ENCODE data around the gene CTIF. TPM values are rescaled to one million over a fixed set of nuclear protein-coding genes. Genes with fewer than 3 reads are reported as not detected.

The CTIF gene
- total RNA-seq, 4 donors from 2014 or later: 72.2 to 137 (median 86.5) TPM

- peaks cover 0 to 18% (median 0%) of the 10 kb centered on the region in 3 donors for H3K36me3 ChIP-seq
- no peak for DNase-seq (ENCODE audit: low spot score in 2 of 2)
- no peak overlapping the region for H3K4me3 ChIP-seq
- H3K27me3 ChIP-seq: no peaks in the 10 kb centered on the region
- H3K4me1 ChIP-seq: peaks cover 0 to 27% (median 0%) of the 10 kb centered on the region in 4 donors
- no peak overlapping the region for H3K27ac ChIP-seq
- WGBS, 2 donors: 75 to 82% methylated on average over 6 of the region's 6 CpGs
- H3K9me3 ChIP-seq: no peaks in the 10 kb centered on the region
- no peak for TF ChIP-seq CTCF (IDR thresholded peaks at IDR 0.05)
- TF ChIP-seq POLR2A (IDR thresholded peaks at IDR 0.05): no peak
- no peak for TF ChIP-seq EP300 (IDR thresholded peaks at IDR 0.05)
These were observed 144.4 kb downstream of the CTIF start for GRCh38 chr18:48683197-48683596.

- DNase-seq (ENCODE audit: low spot score in 2 of 2): no peak
- Histone ChIP-seq H3K27ac (no peak overlapping the region), H3K4me3 (no peak overlapping the region), H3K36me3 (peaks cover 0 to 18% (median 0%) of the 10 kb centered on the region in 3 donors), H3K4me1 (peaks cover 0 to 27% (median 0%) of the 10 kb centered on the region in 4 donors), H3K9me3 (no peaks in the 10 kb centered on the region), H3K27me3 (no peaks in the 10 kb centered on the region)
- 88 to 93% methylated on average over 2 to 4 of the region's 4 CpGs for WGBS, 2 donors
- TF ChIP-seq CTCF (IDR thresholded peaks at IDR 0.05) (no peak), POLR2A (IDR thresholded peaks at IDR 0.05) (no peak), EP300 (IDR thresholded peaks at IDR 0.05) (no peak)
These were observed 144.8 kb downstream of the CTIF start for GRCh38 chr18:48683661-48684060.

- Histone ChIP-seq H3K4me1 (no peaks in the 10 kb centered on the region), H3K27ac (peak overlapping the region in 1 of 4 donors; percentile 45), H3K4me3 (no peak overlapping the region), H3K9me3 (no peaks in the 10 kb centered on the region), H3K36me3 (peaks cover 0 to 16% (median 0%) of the 10 kb centered on the region in 3 donors), H3K27me3 (no peaks in the 10 kb centered on the region)
- no peak for DNase-seq (ENCODE audit: low spot score in 2 of 2)
- no peak for TF ChIP-seq POLR2A (IDR thresholded peaks at IDR 0.05)
- peak in 1 of 2 donors; percentile 21 for TF ChIP-seq EP300 (IDR thresholded peaks at IDR 0.05)
- 84 to 86% methylated on average over 9 to 10 of the region's 10 CpGs for WGBS, 2 donors
These were observed 148.7 kb downstream of the CTIF start for GRCh38 chr18:48687346-48688042.

GRCh38 chr18:48688961-48689360 is 150.1 kb downstream of the CTIF start:
- TF ChIP-seq EP300 (IDR thresholded peaks at IDR 0.05) (no peak), POLR2A (IDR thresholded peaks at IDR 0.05) (no peak), CTCF (IDR thresholded peaks at IDR 0.05) (no peak)
- Histone ChIP-seq H3K9me3 (no peaks in the 10 kb centered on the region), H3K36me3 (peaks cover 0 to 4% (median 0%) of the 10 kb centered on the region in 3 donors), H3K27me3 (no peaks in the 10 kb centered on the region), H3K4me3 (no peak overlapping the region), H3K27ac (no peak overlapping the region), H3K4me1 (no peaks in the 10 kb centered on the region)
- 82 to 90% methylated on average over 9 of the region's 9 CpGs for WGBS, 2 donors
- no peak for DNase-seq (ENCODE audit: low spot score in 2 of 2)

GRCh38 chr18:48689548-48689947 is 150.7 kb downstream of the CTIF start:
- Histone ChIP-seq H3K4me1 (no peaks in the 10 kb centered on the region), H3K4me3 (no peak overlapping the region), H3K36me3 (peaks cover 0 to 4% (median 0%) of the 10 kb centered on the region in 3 donors), H3K27ac (no peak overlapping the region), H3K9me3 (no peaks in the 10 kb centered on the region), H3K27me3 (no peaks in the 10 kb centered on the region)
- no peak for DNase-seq (ENCODE audit: low spot score in 2 of 2)
- WGBS, 2 donors: 82 to 86% methylated on average over 4 of the region's 4 CpGs
- TF ChIP-seq POLR2A (IDR thresholded peaks at IDR 0.05) (no peak), CTCF (IDR thresholded peaks at IDR 0.05) (no peak)
